NB4 (cell line): ENCODE data around the gene PIP4P1.

Experiments
- DNase-seq: peaks from one replicate; pipeline ENCODE4 v3.0.0; 2010; ENCODE audit warnings: low read depth
- H3K4me3 ChIP-seq: one replicate; pipeline ENCODE4 v1.5.1; 2011; ENCODE audit warnings: mild to moderate bottlenecking, low read depth, low read length, moderate library complexity
- CTCF ChIP-seq: IDR thresholded peaks from one replicate; pipeline ENCODE4 v1.5.1; 2012; ENCODE audit warnings: low read depth, low read length
- MYC ChIP-seq: IDR thresholded peaks from 2 replicates; pipeline ENCODE4 v1.6.1; 2011; ENCODE audit warnings: low read depth, low read length
- POLR2A ChIP-seq: IDR thresholded peaks from 2 replicates; pipeline ENCODE4 v1.6.1; 2011; ENCODE audit warnings: mild to moderate bottlenecking; ENCODE audit not compliant: insufficient read length; ENCODE audit errors: extremely low read depth
- TF ChIP-seq, protein P1 (sequence below): IDR thresholded peaks from 2 replicates; pipeline ENCODE4 v1.6.1; 2011; ENCODE audit warnings: low read depth, low read length

PIP4P1 gene

DNA sequence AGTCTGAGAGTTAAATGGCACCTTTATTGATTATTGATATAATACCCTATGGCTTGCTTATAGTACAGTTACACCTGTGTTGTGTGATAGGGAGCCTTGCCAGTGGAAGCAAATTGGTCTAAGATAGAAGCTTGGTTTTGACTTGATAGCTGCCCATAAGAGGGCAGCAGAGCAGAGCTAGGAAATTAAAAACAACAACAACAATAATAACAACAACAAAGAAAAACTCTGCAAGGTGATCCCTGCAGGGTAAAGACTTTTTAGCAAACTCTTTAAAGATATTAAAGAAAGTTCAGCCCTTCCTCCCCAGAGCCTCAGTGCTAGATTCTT lies 26.1 kb upstream of the PIP4P1 start:
- DNase-seq: no peak
- peak overlapping the region; percentile 21 for H3K4me3 ChIP-seq
- TF ChIP-seq MYC (no peak), CTCF (peak; percentile 14), POLR2A (no peak)
- TF ChIP-seq, protein P1, sequence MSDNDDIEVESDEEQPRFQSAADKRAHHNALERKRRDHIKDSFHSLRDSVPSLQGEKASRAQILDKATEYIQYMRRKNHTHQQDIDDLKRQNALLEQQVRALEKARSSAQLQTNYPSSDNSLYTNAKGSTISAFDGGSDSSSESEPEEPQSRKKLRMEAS: no peak

DNA sequence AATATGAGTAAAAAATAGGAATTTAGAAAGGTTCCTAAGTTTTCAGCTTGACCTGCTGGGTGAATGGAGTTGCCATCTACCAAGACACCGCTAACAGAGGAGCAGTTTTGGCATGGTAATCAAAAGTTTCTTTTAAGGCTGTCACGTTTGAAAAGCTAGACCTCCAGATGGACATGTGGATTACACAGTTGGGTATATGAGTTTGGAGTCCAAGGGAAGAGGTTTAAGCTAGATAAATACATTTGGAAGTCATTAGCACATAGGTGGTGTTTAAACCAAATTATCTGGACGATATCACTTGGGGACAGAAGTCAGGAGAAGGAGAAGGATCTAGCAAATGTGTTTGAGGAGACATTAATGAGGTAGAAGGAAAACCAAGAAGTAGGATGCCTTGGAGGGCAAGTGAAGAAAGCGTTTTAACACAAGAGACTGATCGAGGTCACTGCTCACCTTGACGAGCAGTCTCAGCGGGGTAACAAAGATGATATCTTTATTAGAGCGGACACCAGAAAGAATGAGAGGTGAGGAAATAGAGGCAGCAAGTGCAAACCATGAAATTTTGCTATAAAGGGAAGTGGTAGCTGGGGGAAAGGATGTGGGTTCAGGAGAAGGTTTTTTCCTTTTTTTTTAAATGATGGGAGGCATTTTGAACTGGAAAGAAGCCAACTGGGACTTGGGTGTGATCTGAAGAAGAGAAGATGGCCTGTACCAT lies 25.6 kb upstream of the PIP4P1 start:
- TF ChIP-seq, protein P1: no peak
- TF ChIP-seq MYC: no peak
- TF ChIP-seq CTCF: no peak
- peak; percentile 77 for DNase-seq
- H3K4me3 ChIP-seq: peak overlapping the region; percentile 21

- DNase-seq: peak; percentile 61
- H3K4me3 ChIP-seq: no peak overlapping the region
- TF ChIP-seq CTCF: no peak
- TF ChIP-seq MYC: peak; percentile 36; the same call in 1 of the 2 replicates
- TF ChIP-seq, protein P1: peak; percentile 72
- TF ChIP-seq POLR2A: peak; percentile 19
These were observed 24.7 kb upstream of the PIP4P1 start for GRCh38 chr14:20485900-20486299.

GRCh38 chr14:20482382-20482781 lies 21.1 kb upstream of the PIP4P1 start:
- H3K4me3 ChIP-seq: no peak overlapping the region
- no peak for TF ChIP-seq MYC
- TF ChIP-seq, protein P1: no peak
- TF ChIP-seq CTCF: no peak
- TF ChIP-seq POLR2A: no peak
- no peak for DNase-seq

- no peak overlapping the region for H3K4me3 ChIP-seq
- no peak for DNase-seq
- no peak for TF ChIP-seq POLR2A
- no peak for TF ChIP-seq CTCF
- TF ChIP-seq, protein P1: no peak
- TF ChIP-seq MYC: no peak
These were observed 17.7 kb upstream of the PIP4P1 start for GRCh38 chr14:20478894-20479293.
